ENCODE results near the gene EAF2.

Gene EAF2

GRCh38 chr3:121836481-121836880 lies 1.5 kb downstream of the EAF2 start:
- H3K4me1 ChIP-seq (ENCODE audit: insufficient read depth, low read length, severe bottlenecking), result peaks cover 35% of the 10 kb centered on the region

GRCh38 chr3:121839962-121840361 lies 5.0 kb downstream of the EAF2 start:
- Histone ChIP-seq H2AFZ (ENCODE audit: low read length) (no peak overlapping the region), H3K9me2 (ENCODE audit: low read depth, low read length) (no peaks in the 10 kb centered on the region), H3K9ac (ENCODE audit: low read length) (no peak overlapping the region), H3K4me1 (ENCODE audit: insufficient read depth, low read length, severe bottlenecking) (peaks cover 19% of the 10 kb centered on the region), H3K27me3 (ENCODE audit: insufficient read depth, low read length) (no peaks in the 10 kb centered on the region), H3K36me3 (ENCODE audit: insufficient read depth, low read length) (peaks cover 33% of the 10 kb centered on the region), H4K20me1 (ENCODE audit: insufficient read depth, low read length) (no peaks in the 10 kb centered on the region), H3K9me3 (ENCODE audit: low read length) (no peaks in the 10 kb centered on the region), H3K4me2 (ENCODE audit: low read length) (no peak overlapping the region), H3K79me2 (ENCODE audit: insufficient read depth, low read length) (peaks cover 55% of the 10 kb centered on the region), H3K27ac (ENCODE audit: low read depth, low read length, poor library complexity, severe bottlenecking) (no peak overlapping the region), H3F3A (ENCODE audit: insufficient read depth, low read length) (no peaks in the 10 kb centered on the region), H3K4me3 (ENCODE audit: low read depth, low read length, poor library complexity, severe bottlenecking) (no peak overlapping the region)
- TF ChIP-seq CTCF (IDR thresholded peaks at IDR 0.05; ENCODE audit: low read length) (no peak), EZH2 (IDR thresholded peaks at IDR 0.05; ENCODE audit: borderline replicate concordance, low read length) (no peak)

More at GRCh38 chr3:121836481-121836880, 1.5 kb downstream of the EAF2 start:
- peaks cover 41% of the 10 kb centered on the region for H3K36me3 ChIP-seq (ENCODE audit: insufficient read depth, low read length)
- H3F3A ChIP-seq (ENCODE audit: insufficient read depth, low read length), result no peaks in the 10 kb centered on the region
- no peaks in the 10 kb centered on the region for H3K27me3 ChIP-seq (ENCODE audit: insufficient read depth, low read length)
- no peak overlapping the region for H2AFZ ChIP-seq (ENCODE audit: low read length)
- no peaks in the 10 kb centered on the region for H3K9me3 ChIP-seq (ENCODE audit: low read length)
- H3K27ac ChIP-seq (ENCODE audit: low read depth, low read length, poor library complexity, severe bottlenecking), result peak overlapping the region; percentile 79
- H4K20me1 ChIP-seq (ENCODE audit: insufficient read depth, low read length), result no peaks in the 10 kb centered on the region
- peak overlapping the region; percentile 82 for H3K4me3 ChIP-seq (ENCODE audit: low read depth, low read length, poor library complexity, severe bottlenecking)
- no peaks in the 10 kb centered on the region for H3K9me2 ChIP-seq (ENCODE audit: low read depth, low read length)
- no peak for TF ChIP-seq CTCF (IDR thresholded peaks at IDR 0.05; ENCODE audit: low read length)
- no peak for TF ChIP-seq EZH2 (IDR thresholded peaks at IDR 0.05; ENCODE audit: borderline replicate concordance, low read length)
- peak overlapping the region; percentile 75 for H3K4me2 ChIP-seq (ENCODE audit: low read length)
- H3K9ac ChIP-seq (ENCODE audit: low read length), result peak overlapping the region; percentile 83
- H3K79me2 ChIP-seq (ENCODE audit: insufficient read depth, low read length), result peaks cover 56% of the 10 kb centered on the region

- Histone ChIP-seq H3F3A (ENCODE audit: insufficient read depth, low read length) (no peaks in the 10 kb centered on the region), H3K27ac (ENCODE audit: low read depth, low read length, poor library complexity, severe bottlenecking) (no peak overlapping the region), H3K4me2 (ENCODE audit: low read length) (no peak overlapping the region), H4K20me1 (ENCODE audit: insufficient read depth, low read length) (no peaks in the 10 kb centered on the region), H3K27me3 (ENCODE audit: insufficient read depth, low read length) (no peaks in the 10 kb centered on the region), H3K9me2 (ENCODE audit: low read depth, low read length) (no peaks in the 10 kb centered on the region), H2AFZ (ENCODE audit: low read length) (no peak overlapping the region), H3K79me2 (ENCODE audit: insufficient read depth, low read length) (peaks cover 25% of the 10 kb centered on the region), H3K9me3 (ENCODE audit: low read length) (no peaks in the 10 kb centered on the region), H3K4me3 (ENCODE audit: low read depth, low read length, poor library complexity, severe bottlenecking) (no peak overlapping the region), H3K36me3 (ENCODE audit: insufficient read depth, low read length) (peaks cover 41% of the 10 kb centered on the region; the same call in 1 of the 2 replicates), H3K9ac (ENCODE audit: low read length) (no peak overlapping the region), H3K4me1 (ENCODE audit: insufficient read depth, low read length, severe bottlenecking) (no peaks in the 10 kb centered on the region)
- no peak for TF ChIP-seq CTCF (IDR thresholded peaks at IDR 0.05; ENCODE audit: low read length)
- no peak for TF ChIP-seq EZH2 (IDR thresholded peaks at IDR 0.05; ENCODE audit: borderline replicate concordance, low read length)
Observed at GRCh38 chr3:121844892-121845291, 9.9 kb downstream of the EAF2 start.

All from OCI-LY1 (cell line).